ENCODE results near the gene ZFYVE9.
"Not testable (repeated sequence)": the region's sequence is repeated elsewhere in the genome, so short reads cannot be mapped to it uniquely, and the experiment has no call there.

ZFYVE9 gene

GRCh38 chr1:52193985-52194384, 52.1 kb downstream of the ZFYVE9 start:
- DNase-seq (ENCODE audit: extremely low read depth, low read depth) = no peak
- H3K4me3 ChIP-seq (replicated peaks; ENCODE audit: low read depth, low read length) = no peak overlapping the region
- no peak for TF ChIP-seq CTCF (IDR thresholded peaks at IDR 0.05; ENCODE audit: low read depth, low read length, missing control alignments)

- H3K4me3 ChIP-seq (replicated peaks; ENCODE audit: low read depth, low read length) = no peak overlapping the region
- DNase-seq (ENCODE audit: extremely low read depth, low read depth) = no peak
- no peak for TF ChIP-seq CTCF (IDR thresholded peaks at IDR 0.05; ENCODE audit: low read depth, low read length, missing control alignments)
Measured at GRCh38 chr1:52195161-52195560, 53.3 kb downstream of the ZFYVE9 start.

GRCh38 chr1:52203935-52204625, 62.2 kb downstream of the ZFYVE9 start:
- H3K4me3 ChIP-seq (replicated peaks; ENCODE audit: low read depth, low read length) = no peak overlapping the region
- no peak for DNase-seq (ENCODE audit: extremely low read depth, low read depth)
- no peak for TF ChIP-seq CTCF (IDR thresholded peaks at IDR 0.05; ENCODE audit: low read depth, low read length, missing control alignments)

- H3K4me3 ChIP-seq (replicated peaks; ENCODE audit: low read depth, low read length) = no peak overlapping the region
- no peak for TF ChIP-seq CTCF (IDR thresholded peaks at IDR 0.05; ENCODE audit: low read depth, low read length, missing control alignments)
- no peak for DNase-seq (ENCODE audit: extremely low read depth, low read depth)
Measured at GRCh38 chr1:52204696-52205095, 62.8 kb downstream of the ZFYVE9 start.

GRCh38 chr1:52206686-52207085, 64.8 kb downstream of the ZFYVE9 start:
- not testable (repeated sequence) for H3K4me3 ChIP-seq (replicated peaks; ENCODE audit: low read depth, low read length); DNase-seq (ENCODE audit: extremely low read depth, low read depth)

GRCh38 chr1:52209429-52209828, 67.5 kb downstream of the ZFYVE9 start:
- no peak overlapping the region for H3K4me3 ChIP-seq (replicated peaks; ENCODE audit: low read depth, low read length)
- TF ChIP-seq CTCF (IDR thresholded peaks at IDR 0.05; ENCODE audit: low read depth, low read length, missing control alignments) = no peak
- no peak for DNase-seq (ENCODE audit: extremely low read depth, low read depth)

GRCh38 chr1:52210044-52210443, 68.2 kb downstream of the ZFYVE9 start:
- no peak for TF ChIP-seq CTCF (IDR thresholded peaks at IDR 0.05; ENCODE audit: low read depth, low read length, missing control alignments)
- no peak for DNase-seq (ENCODE audit: extremely low read depth, low read depth)

More at GRCh38 chr1:52210044-52210443, 68.2 kb downstream of the ZFYVE9 start:
- H3K4me3 ChIP-seq (replicated peaks; ENCODE audit: low read depth, low read length) = no peak overlapping the region
